K562 (cell line): Measurements from ENCODE around the gene WDR27. TPM values are rescaled to one million over a fixed set of nuclear protein-coding genes. Genes with fewer than 3 reads are reported as not detected.
A peak's percentile ranks its signal among the peaks of the same experiment; 100 is the strongest.

Experiments
- ARID1B ChIP-seq: fragments of 450-650 bp; IDR thresholded peaks from 2 replicates; pipeline ENCODE4 v1.6.1; 2016; ENCODE audit warnings: antibody characterized with exemption, mild to moderate bottlenecking, inconsistent platforms
- ASH1L ChIP-seq: fragments of 450-650 bp; IDR thresholded peaks from 2 replicates; pipeline ENCODE4 v1.6.1; 2018; ENCODE audit warnings: borderline replicate concordance, mild to moderate bottlenecking, low read depth; ENCODE audit not compliant: partially characterized antibody
- CBFA2T2 ChIP-seq: fragments of 450-650 bp; conservative IDR thresholded peaks from 2 replicates; pipeline ENCODE4 v1.6.1; 2017; ENCODE audit warnings: mild to moderate bottlenecking
- DLX4 ChIP-seq: fragments of 250-450 bp; sonication (Bioruptor Pico); IDR thresholded peaks from 2 replicates; pipeline ENCODE4 v1.6.1; 2021; ENCODE audit warnings: mild to moderate bottlenecking
- DPF2 ChIP-seq: fragments of 450-650 bp; IDR thresholded peaks from 2 replicates; pipeline ENCODE4 v1.6.1; 2016
- NFIC ChIP-seq: fragments of 450-650 bp; IDR thresholded peaks from 2 replicates; pipeline ENCODE4 v1.6.1; 2017; ENCODE audit warnings: mild to moderate bottlenecking, inconsistent platforms
- NFIX ChIP-seq: fragments of 250-450 bp; sonication (Bioruptor Pico); IDR thresholded peaks from 2 replicates; pipeline ENCODE4 v1.4.0; 2020; ENCODE audit warnings: low read depth, mild to moderate bottlenecking, moderate library complexity
- PKNOX1 ChIP-seq: fragments of 450-650 bp; IDR thresholded peaks from 2 replicates; pipeline ENCODE4 v1.6.1; 2016
- RHOXF2B ChIP-seq: fragments of 250-450 bp; sonication (Bioruptor Pico); conservative IDR thresholded peaks from 2 replicates; pipeline ENCODE4 v1.5.1; 2021
- SIN3B ChIP-seq: fragments of 450-650 bp; IDR thresholded peaks from 2 replicates; pipeline ENCODE4 v1.6.1; 2017; ENCODE audit warnings: low read depth, mild to moderate bottlenecking, moderate library complexity
- TAL1 ChIP-seq: fragments of 450-650 bp; IDR thresholded peaks from 2 replicates; pipeline ENCODE4 v1.6.1; 2016; ENCODE audit warnings: mild to moderate bottlenecking
- YY1 ChIP-seq, 3 experiments: IDR thresholded peaks; 2 replicates each; pipeline ENCODE4 v1.6.1; 2011; ENCODE audit warnings: low read length in 2 of 3, mild to moderate bottlenecking in 2 of 3, moderate library complexity in 2 of 3, borderline replicate concordance in 1 of 3, control low read depth in 1 of 3, low read depth in 1 of 3; ENCODE audit not compliant: insufficient read depth in 3 of 3, insufficient replicate concordance in 2 of 3, control insufficient read depth in 1 of 3, insufficient read length in 1 of 3; ENCODE audit errors: extremely low read depth in 1 of 3
- ZNF24 ChIP-seq: fragments of 450-650 bp; IDR thresholded peaks from 2 replicates; pipeline ENCODE4 v1.6.1; 2016
- ZNF316 ChIP-seq: fragments of 450-650 bp; IDR thresholded peaks from 2 replicates; pipeline ENCODE4 v1.6.1; 2016
- ZZZ3 ChIP-seq: fragments of 450-650 bp; IDR thresholded peaks from 2 replicates; pipeline ENCODE4 v1.6.1; 2016; ENCODE audit warnings: antibody characterized with exemption, mild to moderate bottlenecking, moderate library complexity
- polyA plus RNA-seq, 8 experiments: library from polyadenylated mRNA; depleted of rRNA in 4 of 8; stranded (reverse) in 5 of 8; unstranded in 3 of 8; fragments of >200 nt; fragmentation: Nextera tagmentation in 2 of 8; fragmentation: Illumina TruSeq in 1 of 8; extraction: Ambion mirVana in 2 of 8; extraction: Trizol in 1 of 8; gene quantifications; 2 replicates each; pipeline versions ENCODE4 v1.2.1 to v1.2.3, GENCODE V29; 2011 to 2014; ENCODE audit warnings: inconsistent platforms in 1 of 8, missing spikeins in 1 of 8
- total RNA-seq, 7 experiments: library from RNA; depleted of rRNA in 6 of 7; stranded (reverse); fragments of >200 nt in 6 of 7; fragmentation: Illumina TruSeq in 2 of 7; extraction: Trizol in 2 of 7; gene quantifications; 2 replicates each; pipeline versions ENCODE4 v1.2.1 to v1.2.3, GENCODE V29; 2011 to 2021; ENCODE audit warnings: low replicate concordance in 1 of 7
- TF ChIP-seq, protein P1 (sequence below), 2 experiments: fragments of 150-350 bp in 1 of 2; IDR thresholded peaks; 2 replicates each; pipeline ENCODE4 v1.6.1; 2012 to 2016; ENCODE audit warnings: low read depth in 2 of 2, low read length in 2 of 2, mild to moderate bottlenecking in 1 of 2, moderate library complexity in 1 of 2
- TF ChIP-seq, protein P2 (sequence below): sonication (generic); formaldehyde crosslinking; IDR thresholded peaks from 2 replicates; pipeline ENCODE4 v1.4.0; 2020; ENCODE audit warnings: mild to moderate bottlenecking, missing genetic modification reagents

WDR27 gene
- total and polyA plus RNA-seq, 9 of the 15 experiments (the other 6 are each of a cell fraction or from before 2014, with no cell fraction given): 4.3 to 77.2 (median 22.7) TPM

DNA sequence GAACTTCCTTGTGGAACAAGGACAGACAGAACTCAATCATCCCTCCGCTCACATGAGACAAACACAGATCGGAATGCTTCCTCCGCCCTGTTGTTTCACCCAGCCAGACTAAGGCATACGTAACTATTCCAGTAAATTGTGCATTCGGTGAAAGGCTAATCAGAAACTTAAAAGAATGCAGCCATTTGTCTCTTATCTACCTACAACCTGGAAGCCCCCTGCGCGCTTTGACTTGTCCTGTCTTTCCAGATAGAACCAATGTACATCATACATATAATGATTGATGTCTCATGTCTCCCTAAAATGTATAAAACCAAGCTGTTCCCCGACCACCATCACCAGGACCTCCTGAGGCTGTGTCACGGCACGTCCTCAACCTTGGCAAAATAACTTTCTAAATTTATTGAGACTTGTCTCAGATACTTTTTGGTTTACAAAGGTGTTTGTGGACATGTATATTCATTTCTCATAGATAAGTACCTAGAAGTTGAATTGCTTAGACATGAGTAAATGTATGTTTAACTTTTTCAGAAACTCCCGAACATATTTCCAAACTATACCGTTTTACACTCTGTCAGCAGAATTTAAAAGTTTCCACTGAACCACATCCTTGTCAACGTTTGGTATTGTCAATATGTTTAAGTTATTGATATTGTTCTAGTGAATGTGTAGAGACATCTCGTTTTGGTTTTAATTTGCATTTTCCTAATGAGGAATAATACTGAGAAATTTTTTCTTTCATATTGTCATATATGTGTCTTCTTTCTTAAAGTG, 250.6 kb downstream of the WDR27 start (continued):
- TF ChIP-seq PKNOX1 (peak; percentile 58; the same call in 1 of the 2 replicates), YY1 (IDR thresholded peaks at IDR 0.05; ENCODE audit: borderline replicate concordance in 1 of 3, control insufficient read depth in 1 of 3, extremely low read depth in 1 of 3, insufficient read depth in 3 of 3, insufficient read length in 1 of 3, insufficient replicate concordance in 2 of 3, low read depth in 1 of 3, low read length in 2 of 3) (no peak), NFIX (CRISPR knock-in tag) (no peak), ZNF24 (0 out of 2 replicates have a peak, but pooled peaks have one; percentile 13), ZNF316 (peak; percentile 98), ARID1B (peak; percentile 59), CBFA2T2 (peak; percentile 61), SIN3B (no peak), DPF2 (peak; percentile 18; the same call in 1 of the 2 replicates), RHOXF2B (CRISPR knock-in tag) (0 out of 2 replicates have a peak, but pooled peaks have one; percentile 27), DLX4 (CRISPR knock-in tag) (no peak), NFIC (0 out of 2 replicates have a peak, but pooled peaks have one; percentile 13), TAL1 (peak; percentile 55; the same call in 1 of the 2 replicates), ZZZ3 (no peak), ASH1L (no peak)
- TF ChIP-seq, protein P1, sequence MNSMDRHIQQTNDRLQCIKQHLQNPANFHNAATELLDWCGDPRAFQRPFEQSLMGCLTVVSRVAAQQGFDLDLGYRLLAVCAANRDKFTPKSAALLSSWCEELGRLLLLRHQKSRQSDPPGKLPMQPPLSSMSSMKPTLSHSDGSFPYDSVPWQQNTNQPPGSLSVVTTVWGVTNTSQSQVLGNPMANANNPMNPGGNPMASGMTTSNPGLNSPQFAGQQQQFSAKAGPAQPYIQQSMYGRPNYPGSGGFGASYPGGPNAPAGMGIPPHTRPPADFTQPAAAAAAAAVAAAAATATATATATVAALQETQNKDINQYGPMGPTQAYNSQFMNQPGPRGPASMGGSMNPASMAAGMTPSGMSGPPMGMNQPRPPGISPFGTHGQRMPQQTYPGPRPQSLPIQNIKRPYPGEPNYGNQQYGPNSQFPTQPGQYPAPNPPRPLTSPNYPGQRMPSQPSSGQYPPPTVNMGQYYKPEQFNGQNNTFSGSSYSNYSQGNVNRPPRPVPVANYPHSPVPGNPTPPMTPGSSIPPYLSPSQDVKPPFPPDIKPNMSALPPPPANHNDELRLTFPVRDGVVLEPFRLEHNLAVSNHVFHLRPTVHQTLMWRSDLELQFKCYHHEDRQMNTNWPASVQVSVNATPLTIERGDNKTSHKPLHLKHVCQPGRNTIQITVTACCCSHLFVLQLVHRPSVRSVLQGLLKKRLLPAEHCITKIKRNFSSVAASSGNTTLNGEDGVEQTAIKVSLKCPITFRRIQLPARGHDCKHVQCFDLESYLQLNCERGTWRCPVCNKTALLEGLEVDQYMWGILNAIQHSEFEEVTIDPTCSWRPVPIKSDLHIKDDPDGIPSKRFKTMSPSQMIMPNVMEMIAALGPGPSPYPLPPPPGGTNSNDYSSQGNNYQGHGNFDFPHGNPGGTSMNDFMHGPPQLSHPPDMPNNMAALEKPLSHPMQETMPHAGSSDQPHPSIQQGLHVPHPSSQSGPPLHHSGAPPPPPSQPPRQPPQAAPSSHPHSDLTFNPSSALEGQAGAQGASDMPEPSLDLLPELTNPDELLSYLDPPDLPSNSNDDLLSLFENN (IDR thresholded peaks at IDR 0.05; ENCODE audit: low read depth in 2 of 2, low read length in 2 of 2): 0 out of 4 replicates have a peak, but pooled peaks of 1 of the 2 experiments have one; percentile 6
- TF ChIP-seq, protein P2, sequence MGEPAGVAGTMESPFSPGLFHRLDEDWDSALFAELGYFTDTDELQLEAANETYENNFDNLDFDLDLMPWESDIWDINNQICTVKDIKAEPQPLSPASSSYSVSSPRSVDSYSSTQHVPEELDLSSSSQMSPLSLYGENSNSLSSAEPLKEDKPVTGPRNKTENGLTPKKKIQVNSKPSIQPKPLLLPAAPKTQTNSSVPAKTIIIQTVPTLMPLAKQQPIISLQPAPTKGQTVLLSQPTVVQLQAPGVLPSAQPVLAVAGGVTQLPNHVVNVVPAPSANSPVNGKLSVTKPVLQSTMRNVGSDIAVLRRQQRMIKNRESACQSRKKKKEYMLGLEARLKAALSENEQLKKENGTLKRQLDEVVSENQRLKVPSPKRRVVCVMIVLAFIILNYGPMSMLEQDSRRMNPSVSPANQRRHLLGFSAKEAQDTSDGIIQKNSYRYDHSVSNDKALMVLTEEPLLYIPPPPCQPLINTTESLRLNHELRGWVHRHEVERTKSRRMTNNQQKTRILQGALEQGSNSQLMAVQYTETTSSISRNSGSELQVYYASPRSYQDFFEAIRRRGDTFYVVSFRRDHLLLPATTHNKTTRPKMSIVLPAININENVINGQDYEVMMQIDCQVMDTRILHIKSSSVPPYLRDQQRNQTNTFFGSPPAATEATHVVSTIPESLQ (CRISPR knock-in tag): no peak
